H1 (cell line): ENCODE data around the gene NELL1.

Experiments used
- BACH1 ChIP-seq: IDR thresholded peaks from 2 replicates; pipeline ENCODE4 v1.6.1; 2012; ENCODE audit warnings: low read length, improper control_type of control experiment
- CBX5 ChIP-seq: fragments of 300-800, 300-1000 bp; sonication (generic); IDR thresholded peaks from 2 replicates; pipeline ENCODE4 v1.7.1; 2016; ENCODE audit warnings: antibody characterized with exemption, low read length, low read depth
- CBX8 ChIP-seq: fragments of 300-800, 300-1000 bp; sonication (generic); IDR thresholded peaks from 2 replicates; pipeline ENCODE4 v1.7.1; 2016; ENCODE audit warnings: low read depth, low read length, borderline replicate concordance
- EZH2 ChIP-seq: fragments of 200-600 bp; sonication (generic); IDR thresholded peaks from 2 replicates; pipeline ENCODE4 v1.7.1; 2012; ENCODE audit warnings: low read depth, mild to moderate bottlenecking, moderate library complexity, low read length, inconsistent platforms; ENCODE audit not compliant: severe bottlenecking
- NRF1 ChIP-seq: IDR thresholded peaks from 2 replicates; pipeline ENCODE4 v1.6.1; 2011; ENCODE audit warnings: mild to moderate bottlenecking, low read depth, low read length, improper control_type of control experiment
- PHF8 ChIP-seq: fragments of 200-600 bp; sonication (generic); conservative IDR thresholded peaks from 2 replicates; pipeline ENCODE4 v1.7.1; 2012; ENCODE audit warnings: low read depth, mild to moderate bottlenecking, inconsistent platforms, low read length, moderate library complexity
- POLR2A ChIP-seq, 2 experiments: IDR thresholded peaks; 1 replicate in 1 of 2; 2 replicates in 1 of 2; pipeline ENCODE4 v1.6.1; 2011; ENCODE audit warnings: low read depth in 2 of 2, low read length in 2 of 2, mild to moderate bottlenecking in 2 of 2; ENCODE audit errors: control extremely low read depth in 1 of 2
- POLR2AphosphoS5 ChIP-seq: IDR thresholded peaks from 2 replicates; pipeline ENCODE4 v1.6.1; 2011; ENCODE audit warnings: low read depth, low read length
- RFX5 ChIP-seq: IDR thresholded peaks from 2 replicates; pipeline ENCODE4 v1.6.1; 2011; ENCODE audit warnings: low read depth, low read length, improper control_type of control experiment, borderline replicate concordance
- SIN3A ChIP-seq, 2 experiments: IDR thresholded peaks in 1 of 2; conservative IDR thresholded peaks in 1 of 2; 2 replicates each; pipeline ENCODE4 v1.6.1; 2011 to 2012; ENCODE audit warnings: low read length in 2 of 2, improper control_type of control experiment in 1 of 2, low read depth in 1 of 2, mild to moderate bottlenecking in 1 of 2
- TCF12 ChIP-seq: IDR thresholded peaks from 2 replicates; pipeline ENCODE4 v1.6.1; 2011; ENCODE audit warnings: low read depth, mild to moderate bottlenecking, low read length
- YY1 ChIP-seq: IDR thresholded peaks from 2 replicates; pipeline ENCODE4 v1.6.1; 2011; ENCODE audit warnings: low read depth, mild to moderate bottlenecking, low read length
- TF ChIP-seq, protein P1 (sequence below), 3 experiments: IDR thresholded peaks; 1 replicate in 2 of 3; 2 replicates in 1 of 3; pipeline versions ENCODE4 v1.5.1 to v1.6.1; 2011; ENCODE audit warnings: low read length in 3 of 3, mild to moderate bottlenecking in 3 of 3, inconsistent platforms in 2 of 3, low read depth in 1 of 3, moderate library complexity in 1 of 3; ENCODE audit not compliant: insufficient read depth in 1 of 3; ENCODE audit errors: control extremely low read depth in 1 of 3
- TF ChIP-seq, protein P2 (sequence below): IDR thresholded peaks from 2 replicates; pipeline ENCODE4 v1.6.1; 2011; ENCODE audit warnings: low read length, improper control_type of control experiment

DNA sequence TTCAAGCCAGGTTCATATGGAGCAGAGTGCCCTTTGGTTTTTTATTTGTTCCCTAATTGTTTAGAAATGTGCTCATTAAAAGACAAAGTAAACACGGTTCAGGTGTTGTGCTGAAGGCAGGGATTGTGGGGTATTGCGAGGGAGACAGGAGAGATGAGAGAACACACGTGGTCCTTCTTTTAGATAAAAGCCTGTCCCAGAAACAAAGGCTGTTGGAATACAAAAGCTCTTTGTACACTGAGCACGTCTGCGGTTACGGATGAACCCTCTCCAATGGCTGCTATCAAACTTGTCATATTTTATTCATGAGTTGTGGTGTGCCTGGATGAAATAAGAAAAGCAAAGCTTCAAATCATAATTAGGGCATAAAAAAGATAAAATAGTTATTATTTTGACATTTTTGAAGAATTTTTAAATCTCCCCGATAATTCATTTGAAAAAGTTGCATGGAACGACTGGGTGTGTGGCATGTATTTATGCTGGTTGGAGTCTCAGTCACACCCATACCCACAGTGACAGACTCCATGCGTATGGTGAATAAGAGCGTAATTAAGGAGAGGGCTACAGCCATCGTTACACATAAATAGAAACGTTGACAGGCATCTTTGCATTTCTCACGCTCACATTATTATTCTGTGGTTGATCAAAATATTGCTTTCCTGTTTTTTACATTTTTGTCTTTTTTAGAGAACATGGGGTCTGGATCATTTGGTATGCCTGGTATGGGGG lies 92.9 kb downstream of the NELL1 start:
- TF ChIP-seq POLR2AphosphoS5 (no peak), EZH2 (no peak), POLR2A (IDR thresholded peaks at IDR 0.05; ENCODE audit: control extremely low read depth in 1 of 2, low read depth in 2 of 2, low read length in 2 of 2) (no peak), PHF8 (no peak), CBX8 (no peak), TCF12 (no peak), RFX5 (no peak), BACH1 (no peak), CBX5 (no peak), YY1 (no peak), SIN3A (conservative IDR thresholded peaks at IDR 0.05 in 1 of 2, IDR thresholded peaks at IDR 0.05 in 1 of 2; ENCODE audit: low read depth in 1 of 2, low read length in 2 of 2) (no peak), NRF1 (no peak)
- TF ChIP-seq, protein P1, sequence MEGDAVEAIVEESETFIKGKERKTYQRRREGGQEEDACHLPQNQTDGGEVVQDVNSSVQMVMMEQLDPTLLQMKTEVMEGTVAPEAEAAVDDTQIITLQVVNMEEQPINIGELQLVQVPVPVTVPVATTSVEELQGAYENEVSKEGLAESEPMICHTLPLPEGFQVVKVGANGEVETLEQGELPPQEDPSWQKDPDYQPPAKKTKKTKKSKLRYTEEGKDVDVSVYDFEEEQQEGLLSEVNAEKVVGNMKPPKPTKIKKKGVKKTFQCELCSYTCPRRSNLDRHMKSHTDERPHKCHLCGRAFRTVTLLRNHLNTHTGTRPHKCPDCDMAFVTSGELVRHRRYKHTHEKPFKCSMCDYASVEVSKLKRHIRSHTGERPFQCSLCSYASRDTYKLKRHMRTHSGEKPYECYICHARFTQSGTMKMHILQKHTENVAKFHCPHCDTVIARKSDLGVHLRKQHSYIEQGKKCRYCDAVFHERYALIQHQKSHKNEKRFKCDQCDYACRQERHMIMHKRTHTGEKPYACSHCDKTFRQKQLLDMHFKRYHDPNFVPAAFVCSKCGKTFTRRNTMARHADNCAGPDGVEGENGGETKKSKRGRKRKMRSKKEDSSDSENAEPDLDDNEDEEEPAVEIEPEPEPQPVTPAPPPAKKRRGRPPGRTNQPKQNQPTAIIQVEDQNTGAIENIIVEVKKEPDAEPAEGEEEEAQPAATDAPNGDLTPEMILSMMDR (IDR thresholded peaks at IDR 0.05; ENCODE audit: control extremely low read depth in 1 of 3, insufficient read depth in 1 of 3, low read depth in 1 of 3, low read length in 3 of 3), result no peak
- TF ChIP-seq, protein P2, sequence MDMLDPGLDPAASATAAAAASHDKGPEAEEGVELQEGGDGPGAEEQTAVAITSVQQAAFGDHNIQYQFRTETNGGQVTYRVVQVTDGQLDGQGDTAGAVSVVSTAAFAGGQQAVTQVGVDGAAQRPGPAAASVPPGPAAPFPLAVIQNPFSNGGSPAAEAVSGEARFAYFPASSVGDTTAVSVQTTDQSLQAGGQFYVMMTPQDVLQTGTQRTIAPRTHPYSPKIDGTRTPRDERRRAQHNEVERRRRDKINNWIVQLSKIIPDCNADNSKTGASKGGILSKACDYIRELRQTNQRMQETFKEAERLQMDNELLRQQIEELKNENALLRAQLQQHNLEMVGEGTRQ, result no peak
